ENCODE results near the gene ASCL2.

ASCL2 gene

GRCh38 chr11:2313051-2313951, 42.9 kb upstream of the ASCL2 start:
- DNase-seq, result no peak
- no peak overlapping the region for H3K4me3 ChIP-seq (ENCODE audit: low read depth, low read length)
- peaks cover 16% of the 10 kb centered on the region for H3K27me3 ChIP-seq (ENCODE audit: insufficient read depth, low read depth, severe bottlenecking)
- H3K9me3 ChIP-seq (ENCODE audit: severe bottlenecking), result no peaks in the 10 kb centered on the region
- TF ChIP-seq, protein P1, sequence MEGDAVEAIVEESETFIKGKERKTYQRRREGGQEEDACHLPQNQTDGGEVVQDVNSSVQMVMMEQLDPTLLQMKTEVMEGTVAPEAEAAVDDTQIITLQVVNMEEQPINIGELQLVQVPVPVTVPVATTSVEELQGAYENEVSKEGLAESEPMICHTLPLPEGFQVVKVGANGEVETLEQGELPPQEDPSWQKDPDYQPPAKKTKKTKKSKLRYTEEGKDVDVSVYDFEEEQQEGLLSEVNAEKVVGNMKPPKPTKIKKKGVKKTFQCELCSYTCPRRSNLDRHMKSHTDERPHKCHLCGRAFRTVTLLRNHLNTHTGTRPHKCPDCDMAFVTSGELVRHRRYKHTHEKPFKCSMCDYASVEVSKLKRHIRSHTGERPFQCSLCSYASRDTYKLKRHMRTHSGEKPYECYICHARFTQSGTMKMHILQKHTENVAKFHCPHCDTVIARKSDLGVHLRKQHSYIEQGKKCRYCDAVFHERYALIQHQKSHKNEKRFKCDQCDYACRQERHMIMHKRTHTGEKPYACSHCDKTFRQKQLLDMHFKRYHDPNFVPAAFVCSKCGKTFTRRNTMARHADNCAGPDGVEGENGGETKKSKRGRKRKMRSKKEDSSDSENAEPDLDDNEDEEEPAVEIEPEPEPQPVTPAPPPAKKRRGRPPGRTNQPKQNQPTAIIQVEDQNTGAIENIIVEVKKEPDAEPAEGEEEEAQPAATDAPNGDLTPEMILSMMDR (IDR thresholded peaks at IDR 0.05; ENCODE audit: low read depth, low read length), result no peak
- H3K36me3 ChIP-seq, result no peaks in the 10 kb centered on the region
- no peak overlapping the region for H3K27ac ChIP-seq

- H3K27ac ChIP-seq, result no peak overlapping the region
- peaks cover 9% of the 10 kb centered on the region for H3K27me3 ChIP-seq (ENCODE audit: insufficient read depth, low read depth, severe bottlenecking)
- no peaks in the 10 kb centered on the region for H3K9me3 ChIP-seq (ENCODE audit: severe bottlenecking)
- TF ChIP-seq, protein P1 (IDR thresholded peaks at IDR 0.05; ENCODE audit: low read depth, low read length), result 0 out of 2 replicates have a peak, but pooled peaks have one; percentile 2
- H3K36me3 ChIP-seq, result no peaks in the 10 kb centered on the region
- no peak for DNase-seq
- H3K4me3 ChIP-seq (ENCODE audit: low read depth, low read length), result no peak overlapping the region
Measured at GRCh38 chr11:2312232-2313042, 42.0 kb upstream of the ASCL2 start.

DNA sequence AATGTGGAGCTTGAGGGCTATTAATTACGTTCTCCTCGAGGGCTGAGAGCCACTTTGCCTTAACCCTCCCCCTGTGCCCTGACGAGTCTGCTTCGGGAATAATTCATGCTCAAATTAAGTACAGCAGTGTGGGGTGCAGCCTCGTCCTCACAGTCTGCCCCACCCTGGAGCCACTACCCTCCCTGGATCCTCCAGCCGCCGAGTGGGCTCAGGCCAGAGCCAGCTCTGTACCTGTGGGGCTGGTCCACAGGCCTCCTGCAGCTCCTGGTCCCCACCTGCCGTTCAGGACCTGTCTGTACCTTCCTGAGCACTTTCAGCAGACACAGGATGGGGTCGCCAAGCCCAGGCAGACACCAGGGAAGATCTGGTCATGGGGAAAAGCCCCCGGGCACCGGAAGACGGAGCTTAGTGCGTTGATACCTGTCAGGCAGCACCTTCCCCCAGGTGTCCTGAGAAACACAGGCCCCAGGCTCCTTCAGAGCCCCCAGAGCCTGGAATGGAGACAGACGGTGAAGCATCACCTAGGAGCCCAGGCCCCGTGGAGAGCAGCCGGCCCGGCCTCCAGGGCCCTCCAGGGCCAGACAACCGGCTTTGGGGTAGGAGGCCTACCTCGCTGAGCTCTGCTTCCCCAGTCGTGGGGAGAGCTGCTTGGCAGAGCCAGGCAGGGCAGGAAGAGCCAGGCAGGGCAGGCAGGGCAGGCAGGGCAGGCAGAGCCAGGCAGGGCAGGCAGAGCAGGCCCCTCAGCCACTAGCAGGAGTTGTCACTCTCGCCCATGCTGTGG, 41.2 kb upstream of the ASCL2 start:
- Histone ChIP-seq H3K27me3 (ENCODE audit: insufficient read depth, low read depth, severe bottlenecking) (peaks cover 3% of the 10 kb centered on the region), H3K27ac (no peak overlapping the region), H3K36me3 (no peaks in the 10 kb centered on the region), H3K4me3 (ENCODE audit: low read depth, low read length) (no peak overlapping the region), H3K9me3 (ENCODE audit: severe bottlenecking) (no peaks in the 10 kb centered on the region)
- no peak for DNase-seq
- TF ChIP-seq, protein P1 (IDR thresholded peaks at IDR 0.05; ENCODE audit: low read depth, low read length), result no peak

- TF ChIP-seq, protein P1 (IDR thresholded peaks at IDR 0.05; ENCODE audit: low read depth, low read length), result no peak
- Histone ChIP-seq H3K36me3 (no peaks in the 10 kb centered on the region), H3K4me3 (ENCODE audit: low read depth, low read length) (no peak overlapping the region), H3K27ac (no peak overlapping the region), H3K27me3 (ENCODE audit: insufficient read depth, low read depth, severe bottlenecking) (peaks cover 3% of the 10 kb centered on the region), H3K9me3 (ENCODE audit: severe bottlenecking) (no peaks in the 10 kb centered on the region)
- DNase-seq, result no peak
Measured at GRCh38 chr11:2310786-2311352, 40.5 kb upstream of the ASCL2 start.

DNA sequence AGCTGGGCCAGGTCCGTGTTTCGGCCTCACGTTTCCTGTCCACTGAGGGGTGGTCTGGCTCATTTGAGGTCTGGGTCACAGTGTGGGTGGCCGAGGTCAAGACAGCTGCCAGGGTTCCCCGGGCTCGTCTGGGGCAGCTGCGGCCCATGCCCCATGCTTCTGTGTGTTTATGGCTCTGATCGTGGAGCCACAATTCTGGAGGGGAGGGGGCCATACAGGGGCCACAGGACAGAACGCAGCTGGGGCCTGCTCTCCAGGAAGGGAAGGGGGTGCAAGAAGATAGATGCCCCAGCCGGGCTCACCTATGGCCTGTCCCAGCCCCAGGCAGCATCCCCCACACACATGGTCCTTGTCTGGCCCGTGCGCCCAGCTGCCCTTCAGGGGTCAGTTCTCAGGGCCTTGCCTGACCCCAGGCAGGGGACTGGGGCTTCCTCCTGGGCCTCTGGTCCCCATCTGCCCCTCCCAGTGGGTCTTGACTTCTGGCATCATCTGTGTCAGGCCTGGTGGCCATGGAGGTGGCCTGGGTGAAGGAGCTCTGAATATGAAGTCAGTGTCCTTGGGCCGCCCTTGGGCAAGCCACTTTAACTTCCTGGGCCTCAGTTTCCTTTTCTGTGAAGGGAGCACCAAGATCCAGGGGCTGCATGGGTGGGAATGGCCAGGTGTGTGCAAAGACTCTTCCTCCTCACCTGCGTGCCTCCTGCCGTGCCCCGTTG, 39.8 kb upstream of the ASCL2 start:
- Histone ChIP-seq H3K36me3 (no peaks in the 10 kb centered on the region), H3K9me3 (ENCODE audit: severe bottlenecking) (no peaks in the 10 kb centered on the region), H3K27me3 (ENCODE audit: insufficient read depth, low read depth, severe bottlenecking) (peaks cover 3% of the 10 kb centered on the region), H3K27ac (no peak overlapping the region), H3K4me3 (ENCODE audit: low read depth, low read length) (no peak overlapping the region)
- DNase-seq, result no peak
- TF ChIP-seq, protein P1 (IDR thresholded peaks at IDR 0.05; ENCODE audit: low read depth, low read length), result no peak
